ENCODE results near the gene SLCO3A1.

Gene SLCO3A1

DNA sequence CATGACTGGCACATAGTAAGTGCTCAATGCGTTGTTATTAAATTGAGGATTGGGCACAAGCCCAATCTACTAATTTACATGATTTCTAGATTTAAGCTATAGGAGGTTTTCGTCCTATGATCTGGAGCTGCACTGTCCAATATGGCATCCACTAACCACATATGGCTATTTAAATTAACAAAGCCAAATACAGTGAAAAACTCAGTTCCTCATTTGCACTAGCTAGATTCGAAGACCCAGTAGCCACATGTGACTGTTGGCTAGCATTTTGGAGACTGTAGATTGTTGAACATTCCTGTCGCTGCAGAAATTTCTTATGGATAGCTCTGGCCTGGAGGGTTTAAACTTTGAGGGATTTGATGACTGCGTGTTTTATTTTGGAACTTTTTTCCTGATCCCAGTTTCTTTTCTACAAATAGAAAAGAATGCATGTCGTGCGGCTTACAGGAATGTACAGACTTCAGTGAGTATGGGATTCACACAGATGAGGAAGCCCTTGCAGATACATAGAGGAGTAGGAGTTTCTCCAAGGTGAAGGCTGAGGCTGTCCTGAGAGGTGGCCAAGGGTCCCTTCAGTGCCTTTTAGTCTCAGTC, 82.8 kb downstream of the SLCO3A1 start:
- Histone ChIP-seq H3K36me3 (replicated peaks; ENCODE audit: low read depth, low read length) (no peaks in the 10 kb centered on the region), H3K27me3 (ENCODE audit: low read depth, low read length) (no peaks in the 10 kb centered on the region), H3K27ac (ENCODE audit: low read length) (no peak overlapping the region), H4K20me1 (ENCODE audit: insufficient read depth, low read length) (no peaks in the 10 kb centered on the region), H3K9me3 (ENCODE audit: insufficient read depth, low read length) (no peaks in the 10 kb centered on the region), H3K4me3 (ENCODE audit: low read length) (no peak overlapping the region), H3K79me2 (ENCODE audit: low read length) (no peaks in the 10 kb centered on the region), H3K4me2 (ENCODE audit: low read length) (no peak overlapping the region), H3K9ac (ENCODE audit: low read length) (no peak overlapping the region), H2AFZ (ENCODE audit: low read depth, low read length) (no peak overlapping the region), H3K4me1 (ENCODE audit: low read length) (no peaks in the 10 kb centered on the region)
- TF ChIP-seq EZH2phosphoT487 (IDR thresholded peaks at IDR 0.05; ENCODE audit: low read depth): no peak
- TF ChIP-seq, protein P1, sequence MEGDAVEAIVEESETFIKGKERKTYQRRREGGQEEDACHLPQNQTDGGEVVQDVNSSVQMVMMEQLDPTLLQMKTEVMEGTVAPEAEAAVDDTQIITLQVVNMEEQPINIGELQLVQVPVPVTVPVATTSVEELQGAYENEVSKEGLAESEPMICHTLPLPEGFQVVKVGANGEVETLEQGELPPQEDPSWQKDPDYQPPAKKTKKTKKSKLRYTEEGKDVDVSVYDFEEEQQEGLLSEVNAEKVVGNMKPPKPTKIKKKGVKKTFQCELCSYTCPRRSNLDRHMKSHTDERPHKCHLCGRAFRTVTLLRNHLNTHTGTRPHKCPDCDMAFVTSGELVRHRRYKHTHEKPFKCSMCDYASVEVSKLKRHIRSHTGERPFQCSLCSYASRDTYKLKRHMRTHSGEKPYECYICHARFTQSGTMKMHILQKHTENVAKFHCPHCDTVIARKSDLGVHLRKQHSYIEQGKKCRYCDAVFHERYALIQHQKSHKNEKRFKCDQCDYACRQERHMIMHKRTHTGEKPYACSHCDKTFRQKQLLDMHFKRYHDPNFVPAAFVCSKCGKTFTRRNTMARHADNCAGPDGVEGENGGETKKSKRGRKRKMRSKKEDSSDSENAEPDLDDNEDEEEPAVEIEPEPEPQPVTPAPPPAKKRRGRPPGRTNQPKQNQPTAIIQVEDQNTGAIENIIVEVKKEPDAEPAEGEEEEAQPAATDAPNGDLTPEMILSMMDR (IDR thresholded peaks at IDR 0.05; ENCODE audit: low read depth, low read length): no peak

DNA sequence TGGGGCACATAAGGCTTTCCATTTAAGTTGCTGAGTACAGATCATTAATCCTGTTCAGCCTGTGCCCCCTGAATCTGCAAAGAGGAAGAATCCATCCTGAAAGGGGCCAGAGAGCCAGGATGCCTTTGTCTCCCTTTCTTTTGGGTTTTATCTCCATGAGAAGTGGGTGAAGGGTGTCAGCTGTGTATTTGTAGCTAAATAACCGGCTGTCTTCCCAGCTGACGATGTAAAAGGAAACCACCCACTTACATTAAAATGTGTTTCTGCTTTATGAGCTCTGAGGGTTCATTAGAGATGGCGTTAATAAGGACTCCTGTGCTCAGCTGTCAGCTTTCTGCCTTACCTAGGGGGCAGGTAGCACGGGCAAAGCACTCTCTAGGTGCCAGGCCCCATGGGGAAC, 83.4 kb downstream of the SLCO3A1 start:
- H3K27ac ChIP-seq (ENCODE audit: low read length): no peak overlapping the region
- H4K20me1 ChIP-seq (ENCODE audit: insufficient read depth, low read length): no peaks in the 10 kb centered on the region
- H3K36me3 ChIP-seq (replicated peaks; ENCODE audit: low read depth, low read length): no peaks in the 10 kb centered on the region
- H3K79me2 ChIP-seq (ENCODE audit: low read length): no peaks in the 10 kb centered on the region
- H3K4me3 ChIP-seq (ENCODE audit: low read length): no peak overlapping the region
- TF ChIP-seq, protein P1 (IDR thresholded peaks at IDR 0.05; ENCODE audit: low read depth, low read length): no peak
- TF ChIP-seq EZH2phosphoT487 (IDR thresholded peaks at IDR 0.05; ENCODE audit: low read depth): no peak
- no peaks in the 10 kb centered on the region for H3K9me3 ChIP-seq (ENCODE audit: insufficient read depth, low read length)
- H3K4me2 ChIP-seq (ENCODE audit: low read length): no peak overlapping the region
- no peaks in the 10 kb centered on the region for H3K27me3 ChIP-seq (ENCODE audit: low read depth, low read length)
- no peaks in the 10 kb centered on the region for H3K4me1 ChIP-seq (ENCODE audit: low read length)
- no peak overlapping the region for H2AFZ ChIP-seq (ENCODE audit: low read depth, low read length)
- no peak overlapping the region for H3K9ac ChIP-seq (ENCODE audit: low read length)

DNA sequence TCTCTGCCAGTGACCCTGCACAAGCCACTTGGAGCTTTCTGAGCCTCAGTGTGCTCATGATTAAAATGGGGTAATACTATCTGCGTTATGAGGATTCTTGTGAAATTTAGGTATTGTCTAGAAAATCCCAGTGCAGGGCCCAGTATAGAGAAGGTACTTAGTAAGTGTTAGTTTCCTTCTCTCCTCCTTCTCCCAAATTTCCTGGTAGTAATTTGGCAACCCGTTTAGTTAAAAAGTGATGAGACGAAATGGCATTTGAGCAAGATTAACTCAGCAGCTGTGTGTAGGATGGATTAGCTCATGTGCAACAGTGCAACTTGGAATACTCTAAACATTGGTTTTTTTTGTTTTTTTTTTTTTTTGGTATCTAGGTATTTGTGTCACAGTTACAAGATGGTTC, 84.6 kb downstream of the SLCO3A1 start:
- Histone ChIP-seq H3K4me1 (ENCODE audit: low read length) (peaks cover 7% of the 10 kb centered on the region), H2AFZ (ENCODE audit: low read depth, low read length) (no peak overlapping the region), H4K20me1 (ENCODE audit: insufficient read depth, low read length) (no peaks in the 10 kb centered on the region), H3K27ac (ENCODE audit: low read length) (no peak overlapping the region), H3K36me3 (replicated peaks; ENCODE audit: low read depth, low read length) (no peaks in the 10 kb centered on the region), H3K4me3 (ENCODE audit: low read length) (no peak overlapping the region), H3K79me2 (ENCODE audit: low read length) (no peaks in the 10 kb centered on the region), H3K4me2 (ENCODE audit: low read length) (no peak overlapping the region), H3K9ac (ENCODE audit: low read length) (no peak overlapping the region), H3K9me3 (ENCODE audit: insufficient read depth, low read length) (no peaks in the 10 kb centered on the region), H3K27me3 (ENCODE audit: low read depth, low read length) (no peaks in the 10 kb centered on the region)
- no peak for TF ChIP-seq EZH2phosphoT487 (IDR thresholded peaks at IDR 0.05; ENCODE audit: low read depth)
- TF ChIP-seq, protein P1 (IDR thresholded peaks at IDR 0.05; ENCODE audit: low read depth, low read length): no peak

- Histone ChIP-seq H3K36me3 (replicated peaks; ENCODE audit: low read depth, low read length) (no peaks in the 10 kb centered on the region), H3K27me3 (ENCODE audit: low read depth, low read length) (no peaks in the 10 kb centered on the region), H3K4me2 (ENCODE audit: low read length) (no peak overlapping the region), H3K9me3 (ENCODE audit: insufficient read depth, low read length) (no peaks in the 10 kb centered on the region), H3K9ac (ENCODE audit: low read length) (no peak overlapping the region), H3K4me3 (ENCODE audit: low read length) (no peak overlapping the region), H4K20me1 (ENCODE audit: insufficient read depth, low read length) (no peaks in the 10 kb centered on the region), H3K79me2 (ENCODE audit: low read length) (no peaks in the 10 kb centered on the region), H3K4me1 (ENCODE audit: low read length) (peaks cover 10% of the 10 kb centered on the region), H2AFZ (ENCODE audit: low read depth, low read length) (no peak overlapping the region), H3K27ac (ENCODE audit: low read length) (no peak overlapping the region)
- TF ChIP-seq EZH2phosphoT487 (IDR thresholded peaks at IDR 0.05; ENCODE audit: low read depth): no peak
- TF ChIP-seq, protein P1 (IDR thresholded peaks at IDR 0.05; ENCODE audit: low read depth, low read length): no peak
These were observed 85.9 kb downstream of the SLCO3A1 start for GRCh38 chr15:91939403-91939831.
